Endothelial cell of umbilical vein (primary cell): Measurements from ENCODE around the gene APP.

Source experiments
- EZH2 ChIP-seq: IDR thresholded peaks from 2 replicates; pipeline ENCODE4 v1.6.1; 2012; ENCODE audit warnings: borderline replicate concordance, low read depth, mild to moderate bottlenecking, moderate library complexity, low read length, inconsistent platforms; ENCODE audit not compliant: severe bottlenecking
- GATA2 ChIP-seq: IDR thresholded peaks from 2 replicates; pipeline ENCODE4 v1.7.0; 2011; ENCODE audit warnings: low read depth, mild to moderate bottlenecking, moderate library complexity, mixed read lengths, low read length; ENCODE audit not compliant: insufficient read length, insufficient read depth
- JUN ChIP-seq: IDR thresholded peaks from 2 replicates; pipeline ENCODE4 v1.6.1; 2011; ENCODE audit warnings: borderline replicate concordance, low read depth; ENCODE audit not compliant: insufficient read length, insufficient read depth
- TF ChIP-seq, protein P1 (sequence below), 2 donors: IDR thresholded peaks; 1 replicate in 1 of 2; 2 replicates in 1 of 2; pipeline ENCODE4 v1.5.1; 2011; ENCODE audit warnings: low read length in 2 of 2, mild to moderate bottlenecking in 2 of 2, moderate library complexity in 2 of 2, control low read depth in 1 of 2, inconsistent platforms in 1 of 2, low read depth in 1 of 2; ENCODE audit not compliant: insufficient read depth in 1 of 2; ENCODE audit errors: extremely low read depth in 1 of 2

DNA sequence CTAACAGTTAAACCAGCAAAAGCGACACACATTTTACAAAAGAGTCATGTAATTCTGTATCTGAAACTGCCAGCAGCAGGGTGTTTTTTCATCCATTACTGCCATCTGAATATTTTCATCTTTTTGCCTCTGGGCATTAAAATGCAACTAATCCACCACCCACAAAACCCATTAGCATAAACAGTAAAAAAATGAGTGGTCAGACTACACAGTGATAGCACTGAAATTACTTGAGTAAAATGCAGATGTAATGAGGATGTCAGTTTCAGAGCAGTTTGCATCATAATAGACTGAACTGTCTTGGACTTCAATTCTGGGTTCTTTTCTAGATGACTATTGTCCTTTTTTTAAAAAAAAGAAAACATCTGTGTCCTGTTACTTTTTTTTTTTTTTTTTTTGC is 303.5 kb downstream of the APP start:
- TF ChIP-seq, protein P1, sequence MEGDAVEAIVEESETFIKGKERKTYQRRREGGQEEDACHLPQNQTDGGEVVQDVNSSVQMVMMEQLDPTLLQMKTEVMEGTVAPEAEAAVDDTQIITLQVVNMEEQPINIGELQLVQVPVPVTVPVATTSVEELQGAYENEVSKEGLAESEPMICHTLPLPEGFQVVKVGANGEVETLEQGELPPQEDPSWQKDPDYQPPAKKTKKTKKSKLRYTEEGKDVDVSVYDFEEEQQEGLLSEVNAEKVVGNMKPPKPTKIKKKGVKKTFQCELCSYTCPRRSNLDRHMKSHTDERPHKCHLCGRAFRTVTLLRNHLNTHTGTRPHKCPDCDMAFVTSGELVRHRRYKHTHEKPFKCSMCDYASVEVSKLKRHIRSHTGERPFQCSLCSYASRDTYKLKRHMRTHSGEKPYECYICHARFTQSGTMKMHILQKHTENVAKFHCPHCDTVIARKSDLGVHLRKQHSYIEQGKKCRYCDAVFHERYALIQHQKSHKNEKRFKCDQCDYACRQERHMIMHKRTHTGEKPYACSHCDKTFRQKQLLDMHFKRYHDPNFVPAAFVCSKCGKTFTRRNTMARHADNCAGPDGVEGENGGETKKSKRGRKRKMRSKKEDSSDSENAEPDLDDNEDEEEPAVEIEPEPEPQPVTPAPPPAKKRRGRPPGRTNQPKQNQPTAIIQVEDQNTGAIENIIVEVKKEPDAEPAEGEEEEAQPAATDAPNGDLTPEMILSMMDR (IDR thresholded peaks at IDR 0.05; ENCODE audit: extremely low read depth in 1 of 2, insufficient read depth in 1 of 2, low read depth in 1 of 2, low read length in 2 of 2) = no peak
- TF ChIP-seq GATA2 (no peak), JUN (no peak), EZH2 (no peak)
